NCI-H524 treated with DMSO at 0.1 percent for 48 hours (cell line): ENCODE data around the gene KRT1.

ENCODE experiments used
- DNase-seq: peaks from one replicate; lab custom pipeline; 2025; lab: John Stamatoyannopoulos, UW

KRT1 gene

DNA sequence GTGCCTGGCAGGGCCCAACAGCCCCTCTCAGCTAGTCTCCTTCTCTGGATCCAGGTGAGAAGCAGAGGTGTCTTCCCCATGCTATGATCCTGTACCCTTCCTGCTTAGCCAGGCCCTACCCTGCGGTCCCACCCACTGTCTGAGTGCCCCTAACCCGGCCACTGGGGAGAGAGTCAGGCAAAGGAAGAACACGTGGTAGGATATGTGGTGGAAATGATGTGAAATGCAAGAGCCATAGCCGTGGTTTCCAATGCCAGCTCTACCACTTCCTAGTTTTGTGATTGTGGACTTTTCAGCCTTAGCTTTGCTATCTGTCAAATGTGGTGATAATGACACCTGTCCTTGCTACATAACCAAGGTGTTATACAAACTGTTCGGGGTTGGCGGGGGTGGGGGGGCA is 44.0 kb downstream of the KRT1 start:
- DNase-seq = no peak

DNA sequence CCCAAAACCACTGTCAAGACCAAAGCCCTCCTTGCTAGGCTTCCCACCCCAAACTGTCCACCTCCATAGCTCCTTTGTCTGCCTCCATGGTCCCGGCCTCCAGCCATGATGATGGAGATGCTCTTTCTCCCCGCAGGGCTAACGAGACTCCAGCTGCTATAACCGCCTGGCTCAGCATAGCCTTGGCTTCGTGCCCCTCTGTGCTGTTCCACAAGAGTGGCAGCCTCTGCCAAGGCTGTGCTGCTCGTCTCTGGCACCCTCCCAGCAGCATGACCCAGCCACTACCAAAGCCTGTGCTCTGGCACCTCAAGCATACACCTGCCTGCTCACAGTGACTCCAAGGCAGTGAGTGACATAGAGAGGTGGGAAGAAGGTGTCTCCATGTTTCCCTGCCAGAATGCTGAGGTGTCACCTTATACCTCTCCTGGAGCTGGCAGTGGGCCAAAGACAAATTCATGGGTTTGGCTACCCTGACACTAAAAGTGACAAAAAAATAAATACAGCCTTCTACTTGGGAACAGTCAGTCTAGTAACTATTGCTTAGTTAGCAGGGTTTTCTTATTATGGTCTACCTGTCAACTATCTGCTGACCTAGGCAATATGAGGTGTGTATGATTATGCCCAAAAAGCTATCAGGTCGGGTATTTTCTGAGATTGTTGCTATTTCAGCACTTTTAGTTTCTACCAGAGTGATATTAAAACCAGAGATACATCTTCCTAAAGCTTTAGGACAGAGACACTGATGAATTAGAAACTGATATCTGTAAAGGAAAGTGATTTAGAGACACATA is 45.7 kb downstream of the KRT1 start:
- DNase-seq = no peak

DNA sequence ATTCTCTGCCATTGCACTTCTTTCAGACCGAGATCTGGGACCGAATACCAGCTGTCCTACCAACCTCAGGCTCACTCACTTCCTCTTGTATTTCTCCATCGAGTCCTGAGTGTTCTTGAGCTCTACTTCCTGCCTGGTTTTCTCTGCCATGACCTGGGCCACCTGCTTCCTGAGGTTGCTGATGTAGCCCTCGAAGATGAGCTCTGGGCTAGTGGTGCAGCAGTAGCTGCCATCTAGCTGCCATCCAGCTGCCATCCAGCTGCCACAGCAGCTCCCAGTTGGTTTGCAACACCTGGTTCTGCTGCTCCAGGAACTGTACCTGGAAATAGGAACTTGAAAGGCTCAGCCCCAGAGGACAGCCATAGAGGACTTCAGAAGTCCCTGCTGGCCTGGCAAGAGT is 46.8 kb downstream of the KRT1 start:
- no peak for DNase-seq

DNA sequence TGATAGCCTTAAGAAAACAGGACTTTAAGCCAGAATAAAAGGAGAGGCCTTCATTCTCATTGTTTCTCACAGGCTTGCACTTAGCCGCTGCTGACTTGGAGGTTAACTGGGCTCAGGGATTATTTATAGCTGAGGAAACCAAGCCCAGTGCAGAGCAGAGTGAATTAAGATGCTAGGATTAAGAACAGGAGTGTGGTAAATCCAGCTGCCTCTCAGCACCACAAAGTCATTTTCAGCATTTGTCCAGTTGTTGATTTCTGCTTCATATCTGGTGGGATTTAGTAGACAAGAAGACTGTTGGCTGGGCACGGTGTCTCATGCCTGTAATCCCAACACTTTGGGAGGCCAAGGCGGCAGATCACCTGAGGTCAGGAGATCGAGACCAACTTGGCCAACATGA is 47.6 kb downstream of the KRT1 start:
- DNase-seq = no peak

DNA sequence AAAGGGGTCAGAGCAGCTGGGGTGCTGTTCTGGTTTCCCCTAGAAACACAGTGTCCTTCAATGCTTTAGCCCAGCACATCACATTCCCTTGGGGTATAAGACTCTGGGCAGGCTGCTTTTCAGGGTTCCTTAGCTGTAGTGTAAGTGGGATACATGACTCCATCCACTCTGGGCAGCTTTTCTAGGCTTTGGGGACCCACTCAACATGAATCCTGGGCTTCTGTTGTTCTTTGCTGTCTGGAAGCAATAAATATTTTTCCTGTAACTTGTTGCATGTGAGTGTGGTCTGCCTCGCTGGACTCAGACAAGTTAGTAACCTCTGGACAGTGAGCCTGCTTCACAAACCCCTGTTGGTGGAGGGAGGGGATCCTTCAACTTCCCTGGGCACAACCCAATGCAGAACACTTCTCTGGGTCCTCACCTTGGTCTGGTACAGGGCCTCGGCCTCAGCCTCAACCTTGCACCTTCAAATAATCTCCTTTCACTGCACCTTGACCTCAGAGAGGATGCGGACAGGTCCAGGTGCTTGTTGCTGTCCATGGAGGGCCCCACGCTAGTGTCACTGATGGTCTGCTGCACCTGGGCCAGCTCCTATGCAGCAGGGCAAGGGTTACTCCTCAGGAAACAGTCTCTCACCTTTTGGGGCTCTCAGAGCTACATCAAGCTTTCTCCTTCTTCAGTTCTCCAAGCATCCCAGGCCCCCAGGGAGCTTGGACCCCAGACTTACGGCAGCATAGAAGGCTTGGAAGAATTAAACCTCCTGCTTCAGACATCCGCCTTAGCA is 48.3 kb downstream of the KRT1 start:
- DNase-seq = no peak

DNA sequence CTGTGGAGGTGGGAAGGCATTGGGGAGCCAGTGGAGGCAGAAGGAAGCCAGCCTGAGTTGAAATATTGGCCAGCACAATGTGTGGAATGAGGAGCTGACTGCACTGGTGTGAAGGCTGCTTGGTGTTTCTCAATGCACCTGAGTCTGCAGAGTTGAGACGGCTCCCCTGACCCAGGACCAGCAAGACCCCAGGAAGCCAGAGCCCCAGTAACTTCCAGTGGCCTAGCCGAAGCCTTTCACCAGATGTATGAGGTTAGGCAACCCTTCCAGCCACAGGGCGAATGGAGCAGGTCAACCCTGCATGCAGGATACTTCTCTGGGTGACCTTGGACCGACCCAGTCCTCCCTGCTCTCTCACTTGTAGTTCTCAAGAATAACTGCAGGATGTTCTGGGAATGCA is 48.9 kb downstream of the KRT1 start:
- no peak for DNase-seq

DNA sequence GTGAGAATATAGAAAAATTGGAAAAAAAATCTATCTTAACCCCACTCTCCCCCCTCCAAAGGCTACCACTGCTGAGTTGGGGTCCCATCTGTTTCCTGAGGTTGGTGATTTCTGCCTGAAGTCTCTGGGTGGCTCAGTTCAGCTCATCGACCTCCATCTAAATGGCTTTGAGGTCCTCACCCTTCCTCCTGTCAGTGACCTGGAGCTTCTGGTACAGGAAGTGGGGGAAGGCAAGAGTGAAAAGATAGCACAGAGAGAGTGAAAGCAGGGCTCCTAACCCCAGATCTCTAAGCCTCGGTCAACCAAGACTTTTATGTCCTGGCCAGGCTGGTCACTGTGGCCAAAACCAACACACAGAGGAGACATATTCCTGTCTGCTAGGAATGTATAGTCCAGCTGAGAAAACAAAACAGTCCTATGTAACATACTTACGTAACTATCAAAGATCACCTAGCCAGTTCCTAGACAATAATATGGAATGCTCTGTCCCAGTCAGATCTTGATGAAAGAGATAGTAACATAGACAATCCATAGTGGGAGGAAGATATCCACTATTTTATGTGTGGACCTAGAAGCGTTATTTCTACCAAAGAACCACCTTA is 49.5 kb downstream of the KRT1 start:
- no peak for DNase-seq

DNA sequence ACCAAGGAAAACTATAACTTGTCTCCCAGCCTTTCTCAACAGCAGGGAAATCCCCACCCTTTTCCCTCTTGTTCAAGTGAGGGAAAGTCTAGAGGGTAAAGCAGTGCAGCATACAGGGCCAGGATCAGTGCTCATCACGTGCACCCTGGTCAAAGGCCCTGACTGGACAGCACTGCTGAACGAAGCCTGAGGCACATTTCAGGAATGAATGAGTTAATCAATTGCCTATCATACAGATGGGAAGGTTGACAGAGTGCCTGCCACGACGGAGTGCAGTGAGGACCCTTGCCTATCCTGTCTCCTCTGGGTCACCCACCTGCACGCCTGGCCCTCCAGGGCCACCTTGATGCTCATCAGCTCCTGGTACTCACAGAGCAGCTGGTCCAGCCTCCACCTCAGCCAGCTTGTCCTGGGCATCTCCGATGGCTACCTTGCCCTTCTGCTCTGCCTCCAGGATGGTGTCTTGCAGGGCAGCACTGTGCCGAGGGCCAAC is 50.2 kb downstream of the KRT1 start:
- DNase-seq = no peak

DNA sequence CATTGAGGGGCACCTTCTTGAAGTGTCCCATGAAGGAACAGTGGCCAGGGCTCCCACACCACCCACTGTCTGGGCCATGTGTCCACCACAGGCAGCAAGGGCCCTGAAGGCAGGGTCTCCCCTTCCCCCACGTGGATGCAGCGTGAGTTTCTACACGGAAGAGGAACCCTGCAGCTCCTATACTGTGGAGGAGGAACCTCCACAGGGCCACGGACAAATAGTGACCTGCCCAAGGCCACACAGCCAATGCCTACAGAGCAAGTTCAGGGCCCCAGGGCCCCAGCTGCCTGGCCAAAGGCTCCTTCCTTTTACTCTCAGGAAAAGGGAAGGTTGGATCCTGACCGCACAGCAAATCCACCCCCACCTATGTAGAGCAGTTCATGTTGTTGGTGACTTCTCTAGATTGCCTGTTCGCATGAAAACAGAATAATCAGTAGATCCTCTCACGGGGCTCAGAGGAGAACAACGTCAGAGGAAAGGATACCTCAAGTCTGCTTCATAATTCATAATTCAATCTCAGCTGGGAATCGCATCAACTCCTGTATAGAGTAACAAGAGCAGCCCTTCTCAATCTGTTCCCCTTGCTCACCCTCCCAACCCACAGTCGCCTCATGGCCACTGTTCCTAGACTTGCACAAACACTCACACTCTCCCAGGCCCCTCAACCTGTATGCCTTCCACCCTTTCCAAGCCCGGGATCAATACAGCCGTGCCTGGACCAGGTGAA is 50.8 kb downstream of the KRT1 start:
- DNase-seq = no peak

DNA sequence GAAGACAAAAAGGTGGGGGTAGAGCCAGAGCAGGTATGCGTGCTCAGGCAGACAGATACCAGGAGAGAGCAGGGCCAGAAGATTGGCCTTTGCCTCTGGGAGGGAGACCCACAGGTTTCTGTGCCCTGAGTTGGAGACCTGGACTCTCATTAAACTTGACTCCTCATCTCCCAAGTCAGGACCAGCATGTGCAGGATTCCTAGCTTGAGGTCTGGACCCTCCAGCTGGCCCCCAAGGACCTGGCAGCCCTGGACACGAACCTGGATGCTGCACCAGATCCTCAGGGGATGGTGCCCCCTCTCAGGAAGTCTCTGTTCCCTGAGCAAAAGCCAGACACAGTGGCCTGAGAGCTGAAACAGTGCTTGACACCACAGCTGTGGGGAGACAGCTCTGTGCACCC is 51.4 kb downstream of the KRT1 start:
- DNase-seq = no peak

DNA sequence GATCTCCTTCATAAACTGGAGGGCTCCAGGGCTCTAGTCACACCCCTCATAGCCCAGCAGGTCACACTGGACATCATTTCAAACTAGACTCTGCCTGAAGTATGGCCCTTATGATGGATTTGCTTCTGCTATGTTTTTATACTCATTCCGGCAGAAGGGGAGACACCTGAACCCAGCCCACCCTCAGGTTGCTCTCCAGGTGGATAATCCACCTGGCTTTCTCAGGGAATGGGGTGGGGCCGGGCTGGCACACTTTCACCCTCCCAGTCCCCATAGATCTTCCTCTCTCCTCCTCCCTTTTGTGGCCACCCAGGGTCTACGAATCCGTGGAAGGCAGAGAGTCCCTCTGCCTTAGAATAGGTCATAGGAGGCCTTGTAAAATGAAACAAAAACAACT is 52.1 kb downstream of the KRT1 start:
- no peak for DNase-seq

DNA sequence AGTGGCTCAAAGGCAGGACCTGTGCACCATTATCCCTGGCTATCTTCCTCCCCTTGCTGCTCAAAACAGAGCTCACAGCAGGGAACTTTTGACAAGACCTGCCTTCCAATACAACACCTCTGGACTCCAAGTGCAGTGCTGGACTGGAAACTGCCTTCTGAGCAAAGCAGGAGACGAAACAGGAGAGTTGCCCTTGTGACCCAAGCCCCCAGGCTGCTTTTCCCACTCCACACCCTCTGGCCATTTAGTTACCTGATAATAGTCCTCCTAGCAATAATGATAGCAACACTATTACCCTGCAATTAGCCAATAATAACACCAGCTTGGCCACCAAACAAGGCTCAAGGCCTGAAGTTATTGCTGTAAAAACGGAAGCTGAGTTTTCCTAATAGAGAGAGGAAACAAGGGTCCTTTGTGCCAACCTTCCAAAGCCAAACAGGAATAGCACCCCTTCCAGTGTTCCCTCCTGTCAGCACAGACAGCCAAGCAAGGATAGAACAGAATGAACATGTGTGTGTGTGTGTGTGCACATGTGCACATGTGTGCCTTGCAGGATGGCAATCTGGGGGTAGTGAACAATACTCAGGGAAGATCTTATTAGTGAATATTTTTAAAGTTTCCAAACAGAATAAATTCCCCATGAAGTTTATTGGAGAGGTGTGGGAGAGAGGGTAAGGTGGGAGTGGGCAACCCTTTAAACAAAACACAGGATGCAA is 52.7 kb downstream of the KRT1 start:
- no peak for DNase-seq
